GM21737 (cell line): ENCODE data around the gene ARID4B.
"Not testable (repeated sequence)": the region's sequence is repeated elsewhere in the genome, so short reads cannot be mapped to it uniquely, and the experiment has no call there.

ENCODE experiments used
- ATAC-seq: cut with Tn5 transposase; IDR thresholded peaks from one replicate; pipeline ENCODE4 v1.9.1; 2021; ENCODE audit warnings: mild to moderate bottlenecking, moderate library complexity; ENCODE audit not compliant: unreplicated experiment

ARID4B gene

GRCh38 chr1:235299169-235299858, 28.7 kb downstream of the ARID4B start:
- no peak for ATAC-seq

- no peak for ATAC-seq
Observed at GRCh38 chr1:235298758-235299157, 29.2 kb downstream of the ARID4B start.

- no peak for ATAC-seq
Observed at GRCh38 chr1:235297579-235297978, 30.4 kb downstream of the ARID4B start.

GRCh38 chr1:235296729-235297128, 31.2 kb downstream of the ARID4B start:
- ATAC-seq: no peak

GRCh38 chr1:235295902-235296350, 32.1 kb downstream of the ARID4B start:
- no peak for ATAC-seq

- no peak for ATAC-seq
Observed at GRCh38 chr1:235293322-235293942, 34.5 kb downstream of the ARID4B start.

- no peak for ATAC-seq
Observed at GRCh38 chr1:235292790-235293189, 35.2 kb downstream of the ARID4B start.

GRCh38 chr1:235291599-235292091, 36.3 kb downstream of the ARID4B start:
- ATAC-seq: no peak

GRCh38 chr1:235290740-235291502, 37.1 kb downstream of the ARID4B start:
- no peak for ATAC-seq

GRCh38 chr1:235289859-235290739, 37.9 kb downstream of the ARID4B start:
- no peak for ATAC-seq

GRCh38 chr1:235287208-235287882, 40.6 kb downstream of the ARID4B start:
- ATAC-seq: no peak

GRCh38 chr1:235286667-235287066, 41.3 kb downstream of the ARID4B start:
- ATAC-seq: no peak

- no peak for ATAC-seq
Observed at GRCh38 chr1:235284231-235284769, 43.7 kb downstream of the ARID4B start.

- ATAC-seq: not testable (repeated sequence)
Observed at GRCh38 chr1:235283636-235284035, 44.3 kb downstream of the ARID4B start.

- ATAC-seq: no peak
Observed at GRCh38 chr1:235280467-235280866, 47.5 kb downstream of the ARID4B start.

GRCh38 chr1:235279694-235280093, 48.3 kb downstream of the ARID4B start:
- ATAC-seq: no peak

- no peak for ATAC-seq
Observed at GRCh38 chr1:235278915-235279292, 49.1 kb downstream of the ARID4B start.

- no peak for ATAC-seq
Observed at GRCh38 chr1:235278233-235278914, 49.6 kb downstream of the ARID4B start.

- ATAC-seq: no peak
Observed at GRCh38 chr1:235277709-235278108, 50.3 kb downstream of the ARID4B start.
